ENCODE results near the gene REV3L.
A peak's percentile ranks its signal among the peaks of the same experiment; 100 is the strongest.
"Not testable (repeated sequence)": the region's sequence is repeated elsewhere in the genome, so short reads cannot be mapped to it uniquely, and the experiment has no call there.

The REV3L gene

GRCh38 chr6:111322145-111322544 is 160.9 kb downstream of the REV3L start:
- Histone ChIP-seq H3K36me3 (ENCODE audit: insufficient read depth) (no peaks in the 10 kb centered on the region), H2AFZ (ENCODE audit: low read depth) (no peak overlapping the region), H3K79me2 (ENCODE audit: insufficient read depth, low read depth) (no peaks in the 10 kb centered on the region), H3K27ac (no peak overlapping the region), H3K9ac (no peak overlapping the region), H3K4me2 (no peak overlapping the region), H4K20me1 (ENCODE audit: insufficient read depth) (no peaks in the 10 kb centered on the region), H3K27me3 (ENCODE audit: insufficient read depth, low read depth) (no peaks in the 10 kb centered on the region), H3K4me1 (ENCODE audit: low read depth, poor library complexity, severe bottlenecking) (no peaks in the 10 kb centered on the region), H3K4me3 (IDR thresholded peaks at IDR 0.05; ENCODE audit: insufficient read depth, low read depth, low read length) (no peak overlapping the region)
- TF ChIP-seq, protein P1, sequence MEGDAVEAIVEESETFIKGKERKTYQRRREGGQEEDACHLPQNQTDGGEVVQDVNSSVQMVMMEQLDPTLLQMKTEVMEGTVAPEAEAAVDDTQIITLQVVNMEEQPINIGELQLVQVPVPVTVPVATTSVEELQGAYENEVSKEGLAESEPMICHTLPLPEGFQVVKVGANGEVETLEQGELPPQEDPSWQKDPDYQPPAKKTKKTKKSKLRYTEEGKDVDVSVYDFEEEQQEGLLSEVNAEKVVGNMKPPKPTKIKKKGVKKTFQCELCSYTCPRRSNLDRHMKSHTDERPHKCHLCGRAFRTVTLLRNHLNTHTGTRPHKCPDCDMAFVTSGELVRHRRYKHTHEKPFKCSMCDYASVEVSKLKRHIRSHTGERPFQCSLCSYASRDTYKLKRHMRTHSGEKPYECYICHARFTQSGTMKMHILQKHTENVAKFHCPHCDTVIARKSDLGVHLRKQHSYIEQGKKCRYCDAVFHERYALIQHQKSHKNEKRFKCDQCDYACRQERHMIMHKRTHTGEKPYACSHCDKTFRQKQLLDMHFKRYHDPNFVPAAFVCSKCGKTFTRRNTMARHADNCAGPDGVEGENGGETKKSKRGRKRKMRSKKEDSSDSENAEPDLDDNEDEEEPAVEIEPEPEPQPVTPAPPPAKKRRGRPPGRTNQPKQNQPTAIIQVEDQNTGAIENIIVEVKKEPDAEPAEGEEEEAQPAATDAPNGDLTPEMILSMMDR (conservative IDR thresholded peaks at IDR 0.05; ENCODE audit: low read depth, low read length), result no peak

- H3K27me3 ChIP-seq (ENCODE audit: insufficient read depth, low read depth); H3K79me2 ChIP-seq (ENCODE audit: insufficient read depth, low read depth); H3K4me2 ChIP-seq; H3K36me3 ChIP-seq (ENCODE audit: insufficient read depth); H3K4me3 ChIP-seq (IDR thresholded peaks at IDR 0.05; ENCODE audit: insufficient read depth, low read depth, low read length); H3K4me1 ChIP-seq (ENCODE audit: low read depth, poor library complexity, severe bottlenecking); H3K27ac ChIP-seq; H3K9ac ChIP-seq; H4K20me1 ChIP-seq (ENCODE audit: insufficient read depth); H2AFZ ChIP-seq (ENCODE audit: low read depth): not testable (repeated sequence)
Observed at GRCh38 chr6:111307950-111308349, 175.1 kb downstream of the REV3L start.

- H3K27ac ChIP-seq, result no peak overlapping the region
- H4K20me1 ChIP-seq (ENCODE audit: insufficient read depth), result no peaks in the 10 kb centered on the region
- no peak overlapping the region for H2AFZ ChIP-seq (ENCODE audit: low read depth)
- H3K36me3 ChIP-seq (ENCODE audit: insufficient read depth), result no peaks in the 10 kb centered on the region
- H3K9ac ChIP-seq, result no peak overlapping the region
- H3K27me3 ChIP-seq (ENCODE audit: insufficient read depth, low read depth), result no peaks in the 10 kb centered on the region
- no peak overlapping the region for H3K4me3 ChIP-seq (IDR thresholded peaks at IDR 0.05; ENCODE audit: insufficient read depth, low read depth, low read length)
- peaks cover 9% of the 10 kb centered on the region for H3K4me1 ChIP-seq (ENCODE audit: low read depth, poor library complexity, severe bottlenecking)
- TF ChIP-seq, protein P1 (conservative IDR thresholded peaks at IDR 0.05; ENCODE audit: low read depth, low read length), result no peak
- no peak overlapping the region for H3K4me2 ChIP-seq
- H3K79me2 ChIP-seq (ENCODE audit: insufficient read depth, low read depth), result no peaks in the 10 kb centered on the region
Observed at GRCh38 chr6:111307275-111307858, 175.7 kb downstream of the REV3L start.

DNA sequence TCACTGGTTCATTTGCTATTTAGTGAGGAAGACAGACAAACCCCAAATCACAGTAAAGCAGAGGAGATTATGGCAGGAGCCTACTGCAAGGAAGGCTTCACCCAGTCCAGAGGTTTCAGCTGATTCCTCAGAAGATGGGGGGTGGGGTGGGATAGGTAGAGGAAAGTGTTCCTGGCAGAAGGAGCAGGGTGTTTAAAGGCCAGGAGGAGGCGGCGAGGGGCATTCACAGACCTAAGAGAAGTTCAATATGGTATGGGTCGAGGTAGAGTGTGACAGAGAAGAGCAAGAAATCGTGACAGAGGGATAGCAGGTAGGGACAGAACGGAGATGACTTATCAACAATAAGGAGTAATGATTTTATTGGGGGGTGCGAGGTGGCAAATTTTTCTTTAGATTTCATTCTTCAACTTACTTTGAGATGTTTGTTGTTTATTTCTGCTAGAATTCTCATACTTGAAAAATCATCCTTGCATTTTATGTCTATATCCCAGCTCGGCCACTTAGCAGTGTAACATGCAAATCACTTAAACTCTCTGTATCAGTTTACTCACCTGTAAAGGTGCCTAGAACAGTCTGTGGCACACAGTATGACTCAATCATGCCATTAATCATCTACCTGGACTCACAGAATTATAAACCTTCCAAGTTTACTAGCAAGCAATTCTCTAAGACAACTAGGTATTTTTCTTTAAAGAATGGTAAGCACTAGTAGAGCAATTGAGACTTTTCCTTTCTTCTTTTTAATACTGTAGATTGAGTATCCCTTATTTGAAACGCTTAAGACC is 176.7 kb downstream of the REV3L start:
- peaks cover 19% of the 10 kb centered on the region for H3K4me1 ChIP-seq (ENCODE audit: low read depth, poor library complexity, severe bottlenecking)
- H3K9ac ChIP-seq, result no peak overlapping the region
- TF ChIP-seq, protein P1 (conservative IDR thresholded peaks at IDR 0.05; ENCODE audit: low read depth, low read length), result no peak
- no peak overlapping the region for H3K27ac ChIP-seq
- no peak overlapping the region for H3K4me3 ChIP-seq (IDR thresholded peaks at IDR 0.05; ENCODE audit: insufficient read depth, low read depth, low read length)
- H3K4me2 ChIP-seq, result no peak overlapping the region
- no peak overlapping the region for H2AFZ ChIP-seq (ENCODE audit: low read depth)
- H3K79me2 ChIP-seq (ENCODE audit: insufficient read depth, low read depth), result no peaks in the 10 kb centered on the region
- H3K36me3 ChIP-seq (ENCODE audit: insufficient read depth), result no peaks in the 10 kb centered on the region
- H4K20me1 ChIP-seq (ENCODE audit: insufficient read depth), result no peaks in the 10 kb centered on the region
- no peaks in the 10 kb centered on the region for H3K27me3 ChIP-seq (ENCODE audit: insufficient read depth, low read depth)

- Histone ChIP-seq H3K4me3 (IDR thresholded peaks at IDR 0.05; ENCODE audit: insufficient read depth, low read depth, low read length) (no peak overlapping the region), H3K27me3 (ENCODE audit: insufficient read depth, low read depth) (no peaks in the 10 kb centered on the region), H3K9ac (peak overlapping the region; percentile 15; the same call in 1 of the 2 replicates), H3K79me2 (ENCODE audit: insufficient read depth, low read depth) (no peaks in the 10 kb centered on the region), H3K4me2 (peak overlapping the region; percentile 86), H3K27ac (peak overlapping the region; percentile 82), H4K20me1 (ENCODE audit: insufficient read depth) (no peaks in the 10 kb centered on the region), H2AFZ (ENCODE audit: low read depth) (no peak overlapping the region), H3K4me1 (ENCODE audit: low read depth, poor library complexity, severe bottlenecking) (peaks cover 30% of the 10 kb centered on the region), H3K36me3 (ENCODE audit: insufficient read depth) (no peaks in the 10 kb centered on the region)
- TF ChIP-seq, protein P1 (conservative IDR thresholded peaks at IDR 0.05; ENCODE audit: low read depth, low read length), result no peak
Observed at GRCh38 chr6:111301946-111302345, 181.1 kb downstream of the REV3L start.

DNA sequence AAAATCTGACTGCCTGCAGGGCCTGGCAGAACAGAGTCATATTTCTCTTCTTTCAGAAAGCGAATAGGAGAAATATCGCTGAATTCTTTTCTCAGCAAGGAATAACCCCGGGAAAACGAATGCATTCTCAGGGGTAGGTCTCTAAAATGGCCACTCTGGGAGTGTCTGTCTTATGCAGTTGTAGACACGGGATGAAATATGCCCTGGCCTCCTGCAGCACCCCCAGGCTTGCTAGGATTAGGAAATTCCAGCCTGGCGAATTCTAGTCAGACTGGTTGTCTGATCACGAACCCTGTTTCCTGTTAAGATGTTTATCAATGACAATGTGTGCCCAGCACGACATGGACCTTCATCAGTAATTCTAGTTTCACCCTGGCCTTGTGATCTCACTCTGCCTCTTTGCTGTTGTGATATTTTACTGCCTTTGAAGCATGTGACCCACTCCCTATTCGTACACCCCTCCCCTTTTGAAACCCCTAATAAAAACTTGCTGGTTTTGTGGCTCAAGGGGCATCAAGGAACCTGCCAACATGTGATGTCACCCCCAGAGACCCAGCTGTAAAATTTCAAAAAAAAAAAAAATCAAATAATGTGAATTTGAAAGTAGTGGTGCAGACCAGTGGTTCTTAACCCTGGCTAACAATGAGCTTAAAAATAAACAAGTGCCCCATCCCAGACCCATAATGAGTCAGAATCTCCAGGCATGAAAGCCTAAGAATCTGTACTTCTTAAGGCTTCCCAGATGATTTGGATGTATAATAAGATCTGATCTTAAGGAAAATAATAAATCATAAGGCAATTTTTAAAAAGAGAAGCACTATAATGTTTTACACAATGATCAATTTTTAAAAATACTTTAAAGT is 181.8 kb downstream of the REV3L start:
- H3K27me3 ChIP-seq (ENCODE audit: insufficient read depth, low read depth); H4K20me1 ChIP-seq (ENCODE audit: insufficient read depth); H2AFZ ChIP-seq (ENCODE audit: low read depth); H3K4me3 ChIP-seq (IDR thresholded peaks at IDR 0.05; ENCODE audit: insufficient read depth, low read depth, low read length); H3K36me3 ChIP-seq (ENCODE audit: insufficient read depth); H3K9ac ChIP-seq; H3K79me2 ChIP-seq (ENCODE audit: insufficient read depth, low read depth): not testable (repeated sequence)
- peaks cover 30% of the 10 kb centered on the region for H3K4me1 ChIP-seq (ENCODE audit: low read depth, poor library complexity, severe bottlenecking)
- H3K4me2 ChIP-seq, result peak overlapping the region; percentile 86
- peak overlapping the region; percentile 82 for H3K27ac ChIP-seq

All from KMS-11 (cell line).